DOHH2 (cell line): ENCODE results near the gene SPON1.

ENCODE experiments used
- H3F3A ChIP-seq: fragments of 200-600 bp; sonication (generic), shearing (Covaris generic); 2 replicates; pipeline ENCODE4 v1.6.0; 2016; ENCODE audit warnings: antibody characterized with exemption, mild to moderate bottlenecking; ENCODE audit not compliant: control insufficient read depth, insufficient read depth
- H3K27ac ChIP-seq: fragments of 200-600 bp; sonication (generic); 2 replicates; pipeline ENCODE4 v1.5.1; 2014; ENCODE audit warnings: low read depth, mild to moderate bottlenecking, low read length, moderate library complexity
- H3K27me3 ChIP-seq: fragments of 200-600 bp; sonication (generic); 2 replicates; pipeline ENCODE4 v1.6.1; 2014; ENCODE audit warnings: mild to moderate bottlenecking, low read length, mixed read lengths; ENCODE audit not compliant: control insufficient read depth
- H3K36me3 ChIP-seq: fragments of 200-600 bp; sonication (generic); 2 replicates; pipeline ENCODE4 v1.6.1; 2014; ENCODE audit warnings: mild to moderate bottlenecking, low read length, moderate library complexity, mixed read lengths; ENCODE audit not compliant: control insufficient read depth
- H3K4me1 ChIP-seq: fragments of 200-600 bp; sonication (generic); 2 replicates; pipeline ENCODE4 v1.6.1; 2014; ENCODE audit warnings: mild to moderate bottlenecking, low read length, mixed read lengths; ENCODE audit not compliant: control insufficient read depth
- H3K4me2 ChIP-seq: fragments of 200-600 bp; sonication (generic); 2 replicates; pipeline ENCODE4 v1.6.0; 2014; ENCODE audit warnings: mild to moderate bottlenecking, low read length, moderate library complexity
- H3K4me3 ChIP-seq: fragments of 200-600 bp; sonication (generic); 2 replicates; pipeline ENCODE4 v1.5.1; 2014; ENCODE audit warnings: mild to moderate bottlenecking, low read length, mixed read lengths
- H3K79me2 ChIP-seq: fragments of 200-600 bp; sonication (generic); 2 replicates; pipeline ENCODE4 v1.6.1; 2014; ENCODE audit warnings: mild to moderate bottlenecking, low read length, mixed read lengths; ENCODE audit not compliant: control insufficient read depth
- H3K9me2 ChIP-seq: fragments of 200-600 bp; sonication (generic); replicated peaks from 2 replicates; pipeline ENCODE4 v1.6.1; 2014; ENCODE audit warnings: mild to moderate bottlenecking, low read length, mixed read lengths; ENCODE audit not compliant: control insufficient read depth
- H3K9me3 ChIP-seq: fragments of 200-600 bp; sonication (generic); 2 replicates; pipeline ENCODE4 v1.6.1; 2014; ENCODE audit warnings: antibody characterized with exemption, low read length, mixed read lengths; ENCODE audit not compliant: control insufficient read depth, insufficient read depth
- H4K20me1 ChIP-seq: fragments of 200-600 bp; sonication (generic); 2 replicates; pipeline ENCODE4 v1.6.0; 2014; ENCODE audit warnings: low read depth, mild to moderate bottlenecking, antibody characterized with exemption, low read length, moderate library complexity; ENCODE audit not compliant: control insufficient read depth, insufficient read depth
- EZH2phosphoT487 ChIP-seq: fragments of 200-600 bp; sonication (generic); IDR thresholded peaks from 2 replicates; pipeline ENCODE4 v1.6.1; 2017; ENCODE audit warnings: borderline replicate concordance, mild to moderate bottlenecking, antibody characterized with exemption, low read length, moderate library complexity, mixed read lengths
- TF ChIP-seq, protein P1 (sequence below): fragments of 200-600 bp; sonication (generic); IDR thresholded peaks from one replicate; pipeline ENCODE4 v1.5.1; 2014; ENCODE audit warnings: antibody characterized with exemption, mild to moderate bottlenecking, low read depth, low read length; ENCODE audit not compliant: poor library complexity, severe bottlenecking

The SPON1 gene

DNA sequence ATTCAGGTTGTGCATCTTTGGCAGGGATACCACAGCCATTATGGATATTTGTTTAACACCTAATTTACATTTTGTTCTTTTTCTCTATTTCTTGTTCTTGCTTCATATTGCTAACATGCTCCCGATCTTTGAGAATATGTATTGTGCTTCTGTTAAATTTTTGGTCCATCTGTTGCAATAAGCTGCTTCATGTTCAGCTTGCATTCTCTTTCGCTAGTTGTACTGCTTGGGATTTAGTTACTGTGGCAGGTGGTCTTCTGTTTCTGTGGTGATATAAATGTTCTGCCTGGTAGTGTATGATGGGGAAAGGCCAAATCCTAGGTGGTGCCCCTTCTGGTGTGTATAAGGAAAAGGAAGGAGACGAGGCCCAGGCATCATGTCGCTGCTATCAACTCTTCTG is 140.2 kb downstream of the SPON1 start:
- Histone ChIP-seq H3K27me3 (no peaks in the 10 kb centered on the region), H3K9me2 (no peaks in the 10 kb centered on the region), H3F3A (no peaks in the 10 kb centered on the region), H3K4me2 (no peak overlapping the region), H3K9me3 (no peaks in the 10 kb centered on the region), H3K4me1 (no peaks in the 10 kb centered on the region), H3K4me3 (no peak overlapping the region), H3K79me2 (no peaks in the 10 kb centered on the region), H4K20me1 (no peaks in the 10 kb centered on the region), H3K36me3 (no peaks in the 10 kb centered on the region), H3K27ac (no peak overlapping the region)
- TF ChIP-seq EZH2phosphoT487 = no peak
- TF ChIP-seq, protein P1, sequence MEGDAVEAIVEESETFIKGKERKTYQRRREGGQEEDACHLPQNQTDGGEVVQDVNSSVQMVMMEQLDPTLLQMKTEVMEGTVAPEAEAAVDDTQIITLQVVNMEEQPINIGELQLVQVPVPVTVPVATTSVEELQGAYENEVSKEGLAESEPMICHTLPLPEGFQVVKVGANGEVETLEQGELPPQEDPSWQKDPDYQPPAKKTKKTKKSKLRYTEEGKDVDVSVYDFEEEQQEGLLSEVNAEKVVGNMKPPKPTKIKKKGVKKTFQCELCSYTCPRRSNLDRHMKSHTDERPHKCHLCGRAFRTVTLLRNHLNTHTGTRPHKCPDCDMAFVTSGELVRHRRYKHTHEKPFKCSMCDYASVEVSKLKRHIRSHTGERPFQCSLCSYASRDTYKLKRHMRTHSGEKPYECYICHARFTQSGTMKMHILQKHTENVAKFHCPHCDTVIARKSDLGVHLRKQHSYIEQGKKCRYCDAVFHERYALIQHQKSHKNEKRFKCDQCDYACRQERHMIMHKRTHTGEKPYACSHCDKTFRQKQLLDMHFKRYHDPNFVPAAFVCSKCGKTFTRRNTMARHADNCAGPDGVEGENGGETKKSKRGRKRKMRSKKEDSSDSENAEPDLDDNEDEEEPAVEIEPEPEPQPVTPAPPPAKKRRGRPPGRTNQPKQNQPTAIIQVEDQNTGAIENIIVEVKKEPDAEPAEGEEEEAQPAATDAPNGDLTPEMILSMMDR = no peak

DNA sequence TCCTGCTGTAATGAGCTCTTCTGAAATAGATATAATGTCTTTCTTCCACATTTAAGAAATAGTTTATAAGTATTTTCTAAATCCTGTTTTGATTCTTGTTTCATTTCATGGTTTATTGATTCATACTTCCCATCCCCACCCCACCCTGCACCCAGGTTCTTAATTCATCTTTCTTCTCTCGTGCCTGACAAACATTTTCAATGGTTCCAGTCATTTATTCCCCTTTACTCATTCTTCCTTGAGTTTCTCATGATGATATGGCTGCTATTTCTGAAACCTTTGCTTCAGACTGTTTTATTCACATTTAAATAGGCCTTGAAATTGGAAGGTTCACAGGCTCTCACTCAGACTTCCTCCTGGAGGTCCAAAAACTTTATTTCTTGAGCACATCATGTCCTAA is 142.9 kb downstream of the SPON1 start:
- no peaks in the 10 kb centered on the region for H3F3A ChIP-seq
- no peaks in the 10 kb centered on the region for H3K9me3 ChIP-seq
- no peaks in the 10 kb centered on the region for H3K79me2 ChIP-seq
- no peak overlapping the region for H3K4me3 ChIP-seq
- H3K4me1 ChIP-seq = no peaks in the 10 kb centered on the region
- no peak overlapping the region for H3K27ac ChIP-seq
- TF ChIP-seq, protein P1 = no peak
- no peak for TF ChIP-seq EZH2phosphoT487
- no peaks in the 10 kb centered on the region for H3K27me3 ChIP-seq
- H3K9me2 ChIP-seq = no peaks in the 10 kb centered on the region
- H3K36me3 ChIP-seq = no peaks in the 10 kb centered on the region
- no peaks in the 10 kb centered on the region for H4K20me1 ChIP-seq
- H3K4me2 ChIP-seq = no peak overlapping the region

DNA sequence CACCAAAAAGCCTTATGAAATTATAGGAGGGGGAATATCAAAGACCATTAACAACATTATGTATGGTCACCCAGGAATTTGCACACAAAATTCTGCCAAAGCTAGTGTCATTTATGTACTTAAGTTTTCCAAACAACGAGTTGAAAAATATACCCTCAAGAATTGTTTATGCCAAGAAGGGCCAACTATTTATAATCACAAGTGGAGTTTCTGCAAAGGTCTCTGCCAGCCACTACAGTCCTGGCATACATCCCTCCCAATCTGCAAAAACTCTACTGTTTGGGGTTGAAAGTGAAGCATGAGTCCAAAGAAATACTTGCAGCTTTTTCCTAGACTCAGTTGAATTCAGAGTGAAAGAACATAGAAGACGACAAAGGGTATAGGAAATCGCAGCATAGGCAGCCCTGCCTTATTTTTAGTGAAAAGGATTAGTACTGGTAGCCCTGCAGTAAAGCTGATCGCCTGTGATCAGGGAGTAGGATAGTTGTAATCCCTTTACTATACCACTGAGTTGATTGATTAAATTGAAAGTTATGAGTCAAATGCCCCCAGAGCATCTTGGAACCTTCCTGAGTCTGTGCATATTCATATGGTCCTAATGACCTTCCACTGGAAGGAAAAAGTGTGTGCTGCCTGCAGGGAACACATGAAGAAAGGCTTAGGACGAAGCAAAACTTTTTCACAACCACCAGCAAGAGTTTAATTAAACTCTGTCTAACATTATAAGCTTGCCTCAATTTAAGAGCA is 144.0 kb downstream of the SPON1 start:
- H4K20me1 ChIP-seq = no peaks in the 10 kb centered on the region
- H3K79me2 ChIP-seq = no peaks in the 10 kb centered on the region
- TF ChIP-seq, protein P1 = no peak
- TF ChIP-seq EZH2phosphoT487 = no peak
- H3K4me1 ChIP-seq = no peaks in the 10 kb centered on the region
- peaks cover 4% of the 10 kb centered on the region; the same call in 1 of the 2 replicates for H3K27me3 ChIP-seq
- H3K9me2 ChIP-seq = no peaks in the 10 kb centered on the region
- no peak overlapping the region for H3K4me3 ChIP-seq
- no peaks in the 10 kb centered on the region for H3F3A ChIP-seq
- H3K27ac ChIP-seq = no peak overlapping the region
- no peak overlapping the region for H3K4me2 ChIP-seq
- H3K9me3 ChIP-seq = no peaks in the 10 kb centered on the region
- no peaks in the 10 kb centered on the region for H3K36me3 ChIP-seq
